HL-60 (cell line): ENCODE data around the gene MRPS26.

Source experiments
- DNase-seq, 2 experiments: peaks; one replicate each; pipeline ENCODE4 v3.0.0-alpha.2; 2010 to 2020; ENCODE audit warnings: low read depth in 1 of 2, low spot score in 1 of 2
- H3K27ac ChIP-seq: fragments of 250-450 bp; sonication (Bioruptor Pico); replicated peaks from 2 replicates; pipeline ENCODE4 v1.5.1; 2020; ENCODE audit warnings: mild to moderate bottlenecking, moderate library complexity
- H3K27me3 ChIP-seq: fragments of 250-450 bp; sonication (Bioruptor Pico); 2 replicates; pipeline ENCODE4 v1.5.1; 2021; ENCODE audit warnings: mild to moderate bottlenecking, moderate library complexity; ENCODE audit not compliant: insufficient read depth, poor library complexity, severe bottlenecking
- H3K4me3 ChIP-seq: replicated peaks from 2 replicates; pipeline ENCODE4 v1.5.1; 2011; ENCODE audit warnings: mild to moderate bottlenecking, control low read depth, low read length; ENCODE audit not compliant: insufficient read depth
- GABPA ChIP-seq: IDR thresholded peaks from 2 replicates; pipeline ENCODE4 v1.6.1; 2012; ENCODE audit warnings: low read depth
- POLR2AphosphoS5 ChIP-seq: IDR thresholded peaks from 2 replicates; pipeline ENCODE4 v1.6.1; 2012; ENCODE audit warnings: low read depth
- SPI1 ChIP-seq: IDR thresholded peaks from 2 replicates; pipeline ENCODE4 v1.6.1; 2012; ENCODE audit warnings: low read depth, mild to moderate bottlenecking, borderline replicate concordance
- TF ChIP-seq, protein P1 (sequence below): IDR thresholded peaks from one replicate; pipeline ENCODE4 v1.5.1; 2011; ENCODE audit warnings: low read length, control low read depth, inconsistent platforms; ENCODE audit not compliant: insufficient read depth
- TF ChIP-seq, protein P2 (sequence below): IDR thresholded peaks from 2 replicates; pipeline ENCODE4 v1.6.1; 2012; ENCODE audit warnings: low read depth; ENCODE audit not compliant: insufficient replicate concordance

MRPS26 gene

DNA sequence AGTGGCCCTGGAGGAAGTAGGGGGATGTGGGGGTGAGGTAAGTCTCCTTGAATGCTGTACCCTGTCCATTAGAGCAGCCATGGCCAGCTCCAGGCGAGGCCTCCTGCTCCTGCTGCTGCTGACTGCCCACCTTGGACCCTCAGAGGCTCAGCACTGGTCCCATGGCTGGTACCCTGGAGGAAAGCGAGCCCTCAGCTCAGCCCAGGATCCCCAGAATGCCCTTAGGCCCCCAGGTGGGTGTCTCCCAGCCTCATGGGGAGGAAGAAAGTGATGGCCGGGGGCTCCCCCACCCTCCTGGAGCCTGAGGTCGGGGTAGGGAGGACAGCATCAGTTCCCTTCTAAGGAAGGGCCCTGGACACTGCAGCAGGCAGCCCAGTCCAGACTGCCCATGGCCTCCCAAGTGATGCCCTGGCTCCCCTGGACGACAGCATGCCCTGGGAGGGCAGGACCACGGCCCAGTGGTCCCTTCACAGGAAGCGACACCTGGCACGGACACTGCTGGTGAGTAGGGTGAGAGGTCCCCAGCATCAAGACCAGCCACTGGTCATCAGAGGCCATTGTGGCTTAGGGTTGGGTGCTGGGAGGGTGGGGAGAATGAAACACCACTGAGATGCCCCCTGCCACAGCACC lies 1.4 kb upstream of the MRPS26 start:
- DNase-seq = no peak
- TF ChIP-seq GABPA = no peak
- TF ChIP-seq POLR2AphosphoS5 = no peak
- TF ChIP-seq, protein P1, sequence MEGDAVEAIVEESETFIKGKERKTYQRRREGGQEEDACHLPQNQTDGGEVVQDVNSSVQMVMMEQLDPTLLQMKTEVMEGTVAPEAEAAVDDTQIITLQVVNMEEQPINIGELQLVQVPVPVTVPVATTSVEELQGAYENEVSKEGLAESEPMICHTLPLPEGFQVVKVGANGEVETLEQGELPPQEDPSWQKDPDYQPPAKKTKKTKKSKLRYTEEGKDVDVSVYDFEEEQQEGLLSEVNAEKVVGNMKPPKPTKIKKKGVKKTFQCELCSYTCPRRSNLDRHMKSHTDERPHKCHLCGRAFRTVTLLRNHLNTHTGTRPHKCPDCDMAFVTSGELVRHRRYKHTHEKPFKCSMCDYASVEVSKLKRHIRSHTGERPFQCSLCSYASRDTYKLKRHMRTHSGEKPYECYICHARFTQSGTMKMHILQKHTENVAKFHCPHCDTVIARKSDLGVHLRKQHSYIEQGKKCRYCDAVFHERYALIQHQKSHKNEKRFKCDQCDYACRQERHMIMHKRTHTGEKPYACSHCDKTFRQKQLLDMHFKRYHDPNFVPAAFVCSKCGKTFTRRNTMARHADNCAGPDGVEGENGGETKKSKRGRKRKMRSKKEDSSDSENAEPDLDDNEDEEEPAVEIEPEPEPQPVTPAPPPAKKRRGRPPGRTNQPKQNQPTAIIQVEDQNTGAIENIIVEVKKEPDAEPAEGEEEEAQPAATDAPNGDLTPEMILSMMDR = no peak
- TF ChIP-seq, protein P2, sequence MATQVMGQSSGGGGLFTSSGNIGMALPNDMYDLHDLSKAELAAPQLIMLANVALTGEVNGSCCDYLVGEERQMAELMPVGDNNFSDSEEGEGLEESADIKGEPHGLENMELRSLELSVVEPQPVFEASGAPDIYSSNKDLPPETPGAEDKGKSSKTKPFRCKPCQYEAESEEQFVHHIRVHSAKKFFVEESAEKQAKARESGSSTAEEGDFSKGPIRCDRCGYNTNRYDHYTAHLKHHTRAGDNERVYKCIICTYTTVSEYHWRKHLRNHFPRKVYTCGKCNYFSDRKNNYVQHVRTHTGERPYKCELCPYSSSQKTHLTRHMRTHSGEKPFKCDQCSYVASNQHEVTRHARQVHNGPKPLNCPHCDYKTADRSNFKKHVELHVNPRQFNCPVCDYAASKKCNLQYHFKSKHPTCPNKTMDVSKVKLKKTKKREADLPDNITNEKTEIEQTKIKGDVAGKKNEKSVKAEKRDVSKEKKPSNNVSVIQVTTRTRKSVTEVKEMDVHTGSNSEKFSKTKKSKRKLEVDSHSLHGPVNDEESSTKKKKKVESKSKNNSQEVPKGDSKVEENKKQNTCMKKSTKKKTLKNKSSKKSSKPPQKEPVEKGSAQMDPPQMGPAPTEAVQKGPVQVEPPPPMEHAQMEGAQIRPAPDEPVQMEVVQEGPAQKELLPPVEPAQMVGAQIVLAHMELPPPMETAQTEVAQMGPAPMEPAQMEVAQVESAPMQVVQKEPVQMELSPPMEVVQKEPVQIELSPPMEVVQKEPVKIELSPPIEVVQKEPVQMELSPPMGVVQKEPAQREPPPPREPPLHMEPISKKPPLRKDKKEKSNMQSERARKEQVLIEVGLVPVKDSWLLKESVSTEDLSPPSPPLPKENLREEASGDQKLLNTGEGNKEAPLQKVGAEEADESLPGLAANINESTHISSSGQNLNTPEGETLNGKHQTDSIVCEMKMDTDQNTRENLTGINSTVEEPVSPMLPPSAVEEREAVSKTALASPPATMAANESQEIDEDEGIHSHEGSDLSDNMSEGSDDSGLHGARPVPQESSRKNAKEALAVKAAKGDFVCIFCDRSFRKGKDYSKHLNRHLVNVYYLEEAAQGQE = no peak
- no peak for TF ChIP-seq SPI1
- Histone ChIP-seq H3K4me3 (no peak overlapping the region), H3K27me3 (no peaks in the 10 kb centered on the region), H3K27ac (no peak overlapping the region)

DNA sequence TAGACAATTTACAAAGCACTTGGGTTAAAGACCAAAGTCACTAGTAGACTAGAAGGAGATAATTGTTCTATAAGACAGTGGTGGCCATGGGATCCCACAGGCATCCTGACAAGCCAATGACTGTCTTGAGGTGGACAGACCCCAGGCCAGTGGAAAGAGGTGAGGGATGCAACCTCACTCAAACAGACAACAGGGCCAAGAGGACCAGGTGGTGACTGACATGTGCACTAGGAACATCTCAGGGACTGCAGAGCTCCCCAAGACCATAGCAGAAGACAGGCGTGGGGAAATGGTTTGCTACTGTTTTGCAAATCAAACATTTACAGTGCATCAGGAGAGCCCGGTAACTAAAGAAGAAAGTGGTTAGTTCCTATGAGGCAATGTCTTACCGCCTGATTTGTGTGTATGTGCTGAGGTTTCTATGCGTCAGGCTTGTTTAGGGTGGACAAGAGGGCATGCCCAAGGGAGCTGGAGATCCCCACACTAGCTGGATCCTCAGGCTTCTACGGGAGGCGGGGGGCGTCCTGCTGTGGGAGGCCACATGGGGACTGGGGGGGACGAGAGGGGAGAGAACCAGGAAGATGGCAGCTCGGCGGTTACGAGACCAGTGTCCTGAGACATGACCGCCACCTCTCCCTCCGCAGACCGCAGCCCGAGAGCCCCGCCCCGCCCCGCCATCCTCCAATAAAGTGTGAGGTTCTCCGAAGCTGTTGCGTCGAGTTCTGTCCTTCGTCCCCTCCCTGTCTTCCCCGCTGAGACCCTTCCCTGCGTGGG lies 623 bp upstream of the MRPS26 start:
- Histone ChIP-seq H3K27ac (peak overlapping the region; percentile 95), H3K4me3 (peak overlapping the region; percentile 79), H3K27me3 (no peaks in the 10 kb centered on the region)
- TF ChIP-seq POLR2AphosphoS5 (no peak), GABPA (no peak), SPI1 (no peak)
- TF ChIP-seq, protein P1 = no peak
- TF ChIP-seq, protein P2 = peak; percentile 17
- peak in 1 of 2 experiments; percentile 91 for DNase-seq

GRCh38 chr20:3046677-3047462 lies 1.0 kb downstream of the MRPS26 start:
- peak in 1 of 2 experiments; percentile 24 for DNase-seq
- no peaks in the 10 kb centered on the region for H3K27me3 ChIP-seq
- peak overlapping the region; percentile 95 for H3K27ac ChIP-seq
- TF ChIP-seq SPI1 = no peak
- TF ChIP-seq, protein P2 = no peak
- H3K4me3 ChIP-seq = peak overlapping the region; percentile 79
